ENCODE results near the gene BCAP29. TPM values are rescaled to one million over a fixed set of nuclear protein-coding genes. Genes with fewer than 3 reads are reported as not detected.

Gene BCAP29
- total RNA-seq, 1 experiment from 2014 or later: 61.5 TPM

DNA sequence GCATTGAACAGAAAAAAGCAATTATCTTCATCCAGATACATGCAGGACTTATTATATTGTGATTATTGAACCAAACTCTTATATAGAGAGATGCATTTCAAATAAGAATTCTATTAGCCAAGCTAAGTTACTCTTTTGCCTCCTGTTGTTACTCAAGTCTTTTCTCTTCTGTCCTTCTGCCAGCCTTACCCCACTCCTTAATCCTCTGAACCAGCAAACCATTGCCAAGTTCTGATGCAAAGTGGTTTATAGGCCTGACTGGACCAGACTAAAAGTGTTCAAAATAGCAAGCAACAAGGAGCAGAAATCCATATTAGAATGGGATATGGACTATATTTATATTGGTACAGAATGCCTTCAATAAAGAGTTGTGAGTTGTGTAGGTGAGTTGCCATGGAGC lies 78.4 kb downstream of the BCAP29 start:
- H3K27ac Mint-ChIP-seq (ENCODE audit: low read depth, unreplicated experiment): no peak overlapping the region
- no peaks in the 10 kb centered on the region for H3K27me3 Mint-ChIP-seq (ENCODE audit: insufficient read depth, unreplicated experiment)
- peaks cover 23% of the 10 kb centered on the region for H3K4me1 Mint-ChIP-seq (ENCODE audit: insufficient read depth, unreplicated experiment)
- TF ChIP-seq, protein P1, sequence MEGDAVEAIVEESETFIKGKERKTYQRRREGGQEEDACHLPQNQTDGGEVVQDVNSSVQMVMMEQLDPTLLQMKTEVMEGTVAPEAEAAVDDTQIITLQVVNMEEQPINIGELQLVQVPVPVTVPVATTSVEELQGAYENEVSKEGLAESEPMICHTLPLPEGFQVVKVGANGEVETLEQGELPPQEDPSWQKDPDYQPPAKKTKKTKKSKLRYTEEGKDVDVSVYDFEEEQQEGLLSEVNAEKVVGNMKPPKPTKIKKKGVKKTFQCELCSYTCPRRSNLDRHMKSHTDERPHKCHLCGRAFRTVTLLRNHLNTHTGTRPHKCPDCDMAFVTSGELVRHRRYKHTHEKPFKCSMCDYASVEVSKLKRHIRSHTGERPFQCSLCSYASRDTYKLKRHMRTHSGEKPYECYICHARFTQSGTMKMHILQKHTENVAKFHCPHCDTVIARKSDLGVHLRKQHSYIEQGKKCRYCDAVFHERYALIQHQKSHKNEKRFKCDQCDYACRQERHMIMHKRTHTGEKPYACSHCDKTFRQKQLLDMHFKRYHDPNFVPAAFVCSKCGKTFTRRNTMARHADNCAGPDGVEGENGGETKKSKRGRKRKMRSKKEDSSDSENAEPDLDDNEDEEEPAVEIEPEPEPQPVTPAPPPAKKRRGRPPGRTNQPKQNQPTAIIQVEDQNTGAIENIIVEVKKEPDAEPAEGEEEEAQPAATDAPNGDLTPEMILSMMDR (IDR thresholded peaks at IDR 0.05; ENCODE audit: unreplicated experiment): no peak
- peak; percentile 14 for DNase-seq (ENCODE audit: unreplicated experiment)
- H3K4me3 Mint-ChIP-seq (ENCODE audit: unreplicated experiment): no peak overlapping the region
- BruUV-seq (replicated peaks): no TSS peak
- no peaks in the 10 kb centered on the region for H3K9me3 Mint-ChIP-seq (ENCODE audit: unreplicated experiment)
- H3K36me3 Mint-ChIP-seq (ENCODE audit: insufficient read depth, unreplicated experiment): no peaks in the 10 kb centered on the region
- ChIA-PET POLR2A (no interaction called here), CTCF (no interaction called here)
- intact Hi-C loops (cut with micrococcal nuclease): no loop called here

DNA sequence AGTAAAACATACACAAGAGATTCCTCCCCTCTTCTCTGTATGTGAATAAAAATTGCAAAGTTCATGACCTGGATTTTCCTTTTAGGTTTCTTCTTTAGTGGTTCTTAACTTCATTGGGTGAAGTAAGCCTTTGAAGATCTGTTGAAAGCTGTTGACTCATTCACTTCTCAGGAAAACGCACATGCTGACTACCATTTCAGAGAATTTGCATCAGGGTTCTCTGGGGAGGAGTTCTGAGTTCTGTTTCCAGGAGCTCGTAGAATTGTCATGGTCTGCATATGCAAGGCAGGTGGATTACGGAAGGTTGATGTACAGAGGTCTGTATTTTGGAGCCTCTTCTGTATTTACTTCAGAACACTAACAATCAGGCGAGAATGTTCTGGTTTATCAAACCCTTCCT lies 79.6 kb downstream of the BCAP29 start:
- CTCF ChIA-PET: interaction anchor here (0.7 to 1.2 kb wide), 2 partner anchors 196 to 219 kb away, joined by 3 to 4 read pairs; no protein-coding TSS in a partner anchor
- H3K9me3 Mint-ChIP-seq (ENCODE audit: unreplicated experiment): no peaks in the 10 kb centered on the region
- peaks cover 23% of the 10 kb centered on the region for H3K4me1 Mint-ChIP-seq (ENCODE audit: insufficient read depth, unreplicated experiment)
- no peak overlapping the region for H3K27ac Mint-ChIP-seq (ENCODE audit: low read depth, unreplicated experiment)
- H3K4me3 Mint-ChIP-seq (ENCODE audit: unreplicated experiment): no peak overlapping the region
- intact Hi-C loops (cut with micrococcal nuclease): no loop called here
- no peaks in the 10 kb centered on the region for H3K27me3 Mint-ChIP-seq (ENCODE audit: insufficient read depth, unreplicated experiment)
- TF ChIP-seq, protein P1 (IDR thresholded peaks at IDR 0.05; ENCODE audit: unreplicated experiment): no peak
- peak; percentile 74 for DNase-seq (ENCODE audit: unreplicated experiment)
- H3K36me3 Mint-ChIP-seq (ENCODE audit: insufficient read depth, unreplicated experiment): no peaks in the 10 kb centered on the region
- POLR2A ChIA-PET: no interaction called here
- BruUV-seq (replicated peaks): no TSS peak

DNA sequence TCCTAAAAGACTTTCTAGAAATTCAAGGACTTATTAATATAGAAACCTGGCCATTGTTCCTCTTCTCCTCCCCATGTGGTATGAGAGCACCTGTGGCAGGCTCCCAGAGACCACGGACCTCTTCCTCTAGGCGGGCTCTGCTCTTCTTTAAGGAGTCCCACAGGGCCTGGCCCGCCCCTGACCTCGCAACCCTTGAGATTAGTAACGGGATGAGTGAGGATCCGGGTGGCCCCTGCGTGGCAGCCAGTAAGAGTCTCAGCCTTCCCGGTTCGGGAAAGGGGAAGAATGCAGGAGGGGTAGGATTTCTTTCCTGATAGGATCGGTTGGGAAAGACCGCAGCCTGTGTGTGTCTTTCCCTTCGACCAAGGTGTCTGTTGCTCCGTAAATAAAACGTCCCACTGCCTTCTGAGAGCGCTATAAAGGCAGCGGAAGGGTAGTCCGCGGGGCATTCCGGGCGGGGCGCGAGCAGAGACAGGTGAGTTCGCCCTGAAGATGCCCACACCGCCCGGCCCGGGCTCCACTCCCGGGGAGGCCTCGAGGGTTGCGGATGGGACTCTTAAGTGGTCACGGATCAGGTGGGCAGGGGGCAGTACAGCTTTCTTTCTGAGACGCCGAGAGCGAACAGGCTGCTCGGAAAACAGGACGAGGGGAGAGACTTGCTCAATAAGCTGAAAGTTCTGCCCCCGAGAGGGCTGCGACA lies 80.5 kb downstream of the BCAP29 start, which contains the start of gene SLC26A4:
SLC26A4 (plus strand) TSS at position 448 of the 700 bp plus-strand sequence. CDS start 814 bp downstream, outside the sequence.
- H3K27me3 Mint-ChIP-seq (ENCODE audit: insufficient read depth, unreplicated experiment): no peaks in the 10 kb centered on the region
- H3K27ac Mint-ChIP-seq (ENCODE audit: low read depth, unreplicated experiment): no peak within 1 kb of the TSS
- peak within 1 kb of the TSS; percentile 69 for H3K4me3 Mint-ChIP-seq (ENCODE audit: unreplicated experiment)
- H3K9me3 Mint-ChIP-seq (ENCODE audit: unreplicated experiment): no peaks in the 10 kb centered on the region
- no peak for DNase-seq (ENCODE audit: unreplicated experiment)
- no peaks in the 10 kb centered on the region for H3K36me3 Mint-ChIP-seq (ENCODE audit: insufficient read depth, unreplicated experiment)
- POLR2A ChIA-PET: no interaction called here
- TF ChIP-seq, protein P1 (IDR thresholded peaks at IDR 0.05; ENCODE audit: unreplicated experiment): no peak
- intact Hi-C loops (cut with micrococcal nuclease): no loop called here
- BruUV-seq (replicated peaks): no TSS peak
- H3K4me1 Mint-ChIP-seq (ENCODE audit: insufficient read depth, unreplicated experiment): peaks cover 23% of the 10 kb centered on the region
- CTCF ChIA-PET: no interaction called here

- no peaks in the 10 kb centered on the region for H3K27me3 Mint-ChIP-seq (ENCODE audit: insufficient read depth, unreplicated experiment)
- ChIA-PET POLR2A (interaction anchor here (1.3 kb wide), 1 partner anchor 20 kb away, joined by 4 read pairs; no protein-coding TSS in a partner anchor), CTCF (interaction anchor here (0.7 kb wide), 1 partner anchor 62 kb away, joined by 4 read pairs; no protein-coding TSS in a partner anchor)
- peaks cover 23% of the 10 kb centered on the region for H3K4me1 Mint-ChIP-seq (ENCODE audit: insufficient read depth, unreplicated experiment)
- H3K36me3 Mint-ChIP-seq (ENCODE audit: insufficient read depth, unreplicated experiment): no peaks in the 10 kb centered on the region
- DNase-seq (ENCODE audit: unreplicated experiment): peak; percentile 15
- no peaks in the 10 kb centered on the region for H3K9me3 Mint-ChIP-seq (ENCODE audit: unreplicated experiment)
- peak overlapping the region; percentile 69 for H3K4me3 Mint-ChIP-seq (ENCODE audit: unreplicated experiment)
- no peak overlapping the region for H3K27ac Mint-ChIP-seq (ENCODE audit: low read depth, unreplicated experiment)
- no TSS peak for BruUV-seq (replicated peaks)
- TF ChIP-seq, protein P1 (IDR thresholded peaks at IDR 0.05; ENCODE audit: unreplicated experiment): no peak
- intact Hi-C loops (cut with micrococcal nuclease): no loop called here
These were observed 81.2 kb downstream of the BCAP29 start for GRCh38 chr7:107661081-107661864.
